GM12801 (cell line): Measurements from ENCODE around the gene RAB9A.

Experiments used
- TF ChIP-seq, protein P1 (sequence below): IDR thresholded peaks from one replicate; pipeline ENCODE4 v1.5.1; 2011; ENCODE audit warnings: control low read depth; ENCODE audit not compliant: insufficient read length; ENCODE audit errors: extremely low read depth

The RAB9A gene

GRCh38 chrX:13691841-13692371 is 3.0 kb downstream of the RAB9A start:
- TF ChIP-seq, protein P1, sequence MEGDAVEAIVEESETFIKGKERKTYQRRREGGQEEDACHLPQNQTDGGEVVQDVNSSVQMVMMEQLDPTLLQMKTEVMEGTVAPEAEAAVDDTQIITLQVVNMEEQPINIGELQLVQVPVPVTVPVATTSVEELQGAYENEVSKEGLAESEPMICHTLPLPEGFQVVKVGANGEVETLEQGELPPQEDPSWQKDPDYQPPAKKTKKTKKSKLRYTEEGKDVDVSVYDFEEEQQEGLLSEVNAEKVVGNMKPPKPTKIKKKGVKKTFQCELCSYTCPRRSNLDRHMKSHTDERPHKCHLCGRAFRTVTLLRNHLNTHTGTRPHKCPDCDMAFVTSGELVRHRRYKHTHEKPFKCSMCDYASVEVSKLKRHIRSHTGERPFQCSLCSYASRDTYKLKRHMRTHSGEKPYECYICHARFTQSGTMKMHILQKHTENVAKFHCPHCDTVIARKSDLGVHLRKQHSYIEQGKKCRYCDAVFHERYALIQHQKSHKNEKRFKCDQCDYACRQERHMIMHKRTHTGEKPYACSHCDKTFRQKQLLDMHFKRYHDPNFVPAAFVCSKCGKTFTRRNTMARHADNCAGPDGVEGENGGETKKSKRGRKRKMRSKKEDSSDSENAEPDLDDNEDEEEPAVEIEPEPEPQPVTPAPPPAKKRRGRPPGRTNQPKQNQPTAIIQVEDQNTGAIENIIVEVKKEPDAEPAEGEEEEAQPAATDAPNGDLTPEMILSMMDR = no peak

DNA sequence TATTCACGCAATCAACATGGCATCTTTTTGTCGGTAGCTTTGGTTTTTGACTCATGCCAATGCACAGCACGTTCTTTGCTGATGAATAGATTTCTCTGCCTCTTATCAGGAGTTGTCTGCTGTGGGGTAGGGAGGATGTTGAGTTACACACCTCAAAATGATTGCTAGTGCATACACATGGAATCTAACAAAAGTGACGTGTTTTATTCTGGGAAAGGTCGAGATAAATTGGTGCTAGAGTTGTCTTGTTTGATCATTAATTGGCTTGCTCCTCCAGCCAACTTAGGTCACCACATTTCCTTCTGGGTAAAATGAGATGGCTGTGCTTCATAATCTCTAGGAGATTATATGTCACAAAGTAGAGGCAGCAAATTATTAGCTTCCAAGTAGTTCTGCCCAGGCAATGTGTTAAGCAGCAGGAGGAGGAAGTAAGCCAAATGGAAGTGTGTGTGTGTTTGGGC is 3.9 kb downstream of the RAB9A start:
- TF ChIP-seq, protein P1 = no peak

DNA sequence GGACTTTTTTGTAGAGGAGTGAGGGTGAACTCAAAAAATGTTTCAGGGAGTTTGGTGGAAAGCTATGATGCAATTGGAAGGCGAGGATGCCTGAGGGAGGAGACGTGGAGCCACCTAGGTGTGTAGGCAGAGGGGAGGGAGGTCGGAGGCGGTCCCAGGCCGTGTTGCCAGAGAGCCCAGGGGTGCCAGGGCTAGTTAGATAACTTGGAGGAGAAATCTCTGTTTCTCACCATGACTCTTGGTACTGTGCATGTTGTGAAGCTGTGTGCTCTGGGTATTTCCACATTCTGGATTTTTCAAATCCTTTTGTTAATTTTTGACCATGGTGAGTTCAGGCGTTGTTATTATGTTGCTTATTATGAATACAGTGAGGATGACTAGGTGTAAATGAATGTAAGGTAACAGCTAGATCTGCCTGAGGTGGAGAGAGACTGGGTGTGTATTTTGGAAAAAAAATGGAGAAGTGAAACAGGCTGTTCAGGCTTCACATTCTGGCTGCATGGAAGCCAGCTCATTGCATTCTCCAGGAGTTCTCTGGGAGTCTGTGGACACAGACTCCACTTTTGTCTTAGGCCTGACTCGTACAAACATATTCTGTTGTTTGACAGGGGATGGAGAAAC is 4.5 kb downstream of the RAB9A start:
- TF ChIP-seq, protein P1 = no peak

DNA sequence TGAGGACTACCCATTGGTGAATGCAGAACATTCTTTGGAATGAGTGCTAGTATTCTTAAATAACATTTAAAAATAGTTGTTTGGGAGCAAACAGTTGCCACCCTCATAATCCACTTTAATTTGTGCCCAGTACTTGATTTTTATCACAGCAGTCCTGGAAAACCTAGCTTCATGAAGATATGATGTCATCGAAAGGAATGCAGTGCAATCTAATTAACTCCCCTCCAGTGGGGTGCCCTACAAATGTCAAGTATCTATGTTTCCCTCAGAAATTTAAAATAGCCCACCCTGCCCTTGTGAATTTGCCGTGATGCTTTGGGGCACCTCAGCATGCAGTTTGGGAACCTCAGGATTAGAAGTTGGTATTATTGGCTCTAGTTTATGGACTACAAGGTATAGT is 5.4 kb downstream of the RAB9A start:
- TF ChIP-seq, protein P1 = no peak

DNA sequence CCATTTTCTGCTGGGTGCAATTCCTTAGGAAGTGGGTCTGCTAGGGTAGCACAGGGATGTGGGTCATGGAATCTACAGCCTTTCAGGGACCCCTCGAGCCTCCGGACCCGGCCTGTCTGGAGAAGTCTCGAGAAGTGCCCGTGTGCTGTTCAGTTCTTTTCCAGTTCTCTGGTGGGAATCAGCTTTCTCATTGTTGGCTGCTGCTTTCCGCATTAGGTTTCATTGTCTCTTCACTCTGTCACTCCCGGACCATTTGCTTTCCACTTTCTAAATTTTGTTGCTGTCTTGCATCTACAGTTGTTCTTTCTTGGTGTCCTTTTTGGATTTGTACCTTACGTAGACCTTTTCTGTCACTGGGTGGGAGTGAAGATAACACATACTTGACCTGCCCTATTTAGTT is 6.1 kb downstream of the RAB9A start:
- TF ChIP-seq, protein P1 = no peak

DNA sequence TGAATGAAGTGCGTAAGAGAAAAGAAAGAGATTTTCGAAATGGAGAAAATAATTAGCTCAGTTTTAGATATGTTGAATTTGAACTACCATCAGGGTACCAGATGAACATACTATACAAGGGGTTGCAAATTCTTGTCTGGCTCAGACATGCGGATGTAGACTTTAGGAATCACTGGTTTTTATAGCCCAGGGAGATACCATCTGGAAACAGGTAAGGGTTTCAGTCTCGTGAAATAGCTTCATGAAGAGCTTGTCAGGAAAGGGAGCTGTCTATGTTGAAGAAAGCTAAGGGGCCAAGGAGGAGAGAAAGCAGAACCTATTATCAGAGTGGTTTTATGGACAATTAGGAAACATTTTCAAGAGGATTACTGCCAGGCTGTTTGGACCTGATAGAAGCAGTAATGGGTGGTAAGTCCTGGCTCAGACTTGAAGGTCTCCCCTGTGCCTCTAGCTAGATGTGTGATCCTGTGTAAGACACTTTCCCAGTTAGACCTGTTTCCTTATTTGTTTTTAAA is 6.7 kb downstream of the RAB9A start:
- TF ChIP-seq, protein P1 = no peak

GRCh38 chrX:13697455-13697854 is 8.5 kb downstream of the RAB9A start:
- TF ChIP-seq, protein P1 = no peak
